A549 (cell line): ENCODE measurements around the gene HP. TPM values are rescaled to one million over a fixed set of nuclear protein-coding genes. Genes with fewer than 3 reads are reported as not detected.
A peak's percentile ranks its signal among the peaks of the same experiment; 100 is the strongest.

Source experiments
- ATAC-seq, 2 experiments: fragments of 200-7000 bp in 1 of 2; fragments of >200 bp in 1 of 2; cut with Nextera tagmentation in 1 of 2; cut with Tn5 transposase in 1 of 2; 3 replicates each; pipeline versions ENCODE4 v1.8.0 to v1.9.1; 2018 to 2020; ENCODE audit warnings: mild to moderate bottlenecking in 1 of 2, moderate library complexity in 1 of 2
- CTCF ChIA-PET: fragments of 300-600 bp; sonication (Branson Sonifier 250); formaldehyde crosslinking; extraction: SDS; loops from one replicate; lab custom pipeline; 2021; ENCODE audit warnings: antibody characterized with exemption, inconsistent platforms; lab: Yijun Ruan, JAX
- POLR2A ChIA-PET: fragments of 350-600 bp; formaldehyde crosslinking; extraction: SDS; loops from one replicate; lab custom pipeline; 2021; ENCODE audit warnings: antibody characterized with exemption, inconsistent platforms; lab: Yijun Ruan, JAX
- DNase-seq, 2 experiments: peaks; one replicate each; pipeline versions ENCODE4 v3.0.0 to v3.0.0-alpha.2; 2011 to 2016; ENCODE audit warnings: low read depth in 1 of 2, low spot score in 1 of 2
- FAIRE-seq: peaks from 2 replicates; lab custom pipeline; 2011; peaks lifted over from hg19 to GRCh38; lab: Jason Lieb, UNC
- H3K27ac ChIP-seq, 2 experiments: fragments of >200 bp; sonication (Bioruptor Twin); formaldehyde crosslinking; 3 replicates each; pipeline ENCODE4 v1.5.1; 2016 to 2017
- H3K4me1 ChIP-seq: fragments of >200 bp; sonication (Bioruptor Twin); formaldehyde crosslinking; 3 replicates; pipeline ENCODE4 v1.6.1; 2016
- H3K4me2 ChIP-seq: fragments of >200 bp; sonication (Bioruptor Twin); formaldehyde crosslinking; 3 replicates; pipeline ENCODE4 v1.6.1; 2016
- H3K4me3 ChIP-seq: fragments of >200 bp; sonication (Bioruptor Twin); formaldehyde crosslinking; 3 replicates; pipeline ENCODE4 v1.5.1; 2016
- H3K9me3 ChIP-seq: fragments of >200 bp; sonication (Bioruptor Twin); formaldehyde crosslinking; 3 replicates; pipeline ENCODE4 v1.6.1; 2016
- BCL3 ChIP-seq: fragments of >200 bp; sonication (Bioruptor Twin); formaldehyde crosslinking; IDR thresholded peaks from 3 replicates; pipeline ENCODE4 v1.6.1; 2016
- CBX8 ChIP-seq: fragments of 200-600 bp; sonication (generic); IDR thresholded peaks from 2 replicates; pipeline ENCODE4 v1.6.1; 2016
- CHD4 ChIP-seq: fragments of 200-600 bp; sonication (generic); IDR thresholded peaks from 2 replicates; pipeline ENCODE4 v1.6.1; 2016; ENCODE audit warnings: antibody characterized with exemption, mild to moderate bottlenecking, borderline replicate concordance
- EHMT2 ChIP-seq: fragments of 200-600 bp; sonication (generic); IDR thresholded peaks from 2 replicates; pipeline ENCODE4 v1.6.1; 2016; ENCODE audit warnings: antibody characterized with exemption, low read depth, mild to moderate bottlenecking, moderate library complexity
- FOSL2 ChIP-seq, 2 experiments: fragments of 450-650 bp in 1 of 2; fragments of >200 bp in 1 of 2; sonication (Bioruptor Twin) in 1 of 2; formaldehyde crosslinking; IDR thresholded peaks; 2 replicates each; pipeline versions ENCODE4 v1.5.0 to v1.6.1; 2016 to 2020; ENCODE audit warnings: mild to moderate bottlenecking in 1 of 2, moderate library complexity in 1 of 2
- FOXS1 ChIP-seq: fragments of 250-450 bp; sonication (Bioruptor Pico); IDR thresholded peaks from 2 replicates; pipeline ENCODE4 v1.5.0; 2020; ENCODE audit warnings: mild to moderate bottlenecking, moderate library complexity
- HDAC2 ChIP-seq: fragments of 200-600 bp; sonication (generic); IDR thresholded peaks from 2 replicates; pipeline ENCODE4 v1.6.1; 2016
- HMGXB4 ChIP-seq: fragments of 250-450 bp; sonication (Bioruptor Pico); IDR thresholded peaks from 2 replicates; pipeline ENCODE4 v1.5.0; 2021; ENCODE audit warnings: mild to moderate bottlenecking, moderate library complexity, borderline replicate concordance
- JUN ChIP-seq, 2 experiments: fragments of >200 bp; sonication (Bioruptor Twin); formaldehyde crosslinking; IDR thresholded peaks; 2 replicates in 1 of 2; 3 replicates in 1 of 2; pipeline ENCODE4 v1.6.1; 2016 to 2017
- MAFK ChIP-seq: fragments of 450-650 bp; IDR thresholded peaks from 2 replicates; pipeline ENCODE4 v1.6.1; 2014; ENCODE audit not compliant: partially characterized antibody
- NFE2L2 ChIP-seq: fragments of 150-350 bp; conservative IDR thresholded peaks from 2 replicates; pipeline ENCODE4 v1.6.1; 2014; ENCODE audit warnings: low read length
- PHF8 ChIP-seq: fragments of 200-600 bp; sonication (generic); IDR thresholded peaks from 2 replicates; pipeline ENCODE4 v1.6.1; 2016; ENCODE audit warnings: low read depth, mild to moderate bottlenecking, antibody characterized with exemption, moderate library complexity, borderline replicate concordance
- POLR2A ChIP-seq: IDR thresholded peaks from 2 replicates; pipeline ENCODE4 v1.6.1; 2012; ENCODE audit warnings: mild to moderate bottlenecking, low read length
- POLR2AphosphoS2 ChIP-seq: conservative IDR thresholded peaks from 2 replicates; pipeline ENCODE4 v1.6.1; 2012; ENCODE audit warnings: low read length, improper control_type of control experiment, inconsistent platforms
- RARB ChIP-seq: fragments of 250-450 bp; sonication (Bioruptor Pico); IDR thresholded peaks from 2 replicates; pipeline ENCODE4 v1.8.0; 2021; ENCODE audit warnings: mild to moderate bottlenecking, moderate library complexity
- TFCP2L1 ChIP-seq: fragments of 250-450 bp; sonication (Bioruptor Pico); IDR thresholded peaks from 2 replicates; pipeline ENCODE4 v1.5.0; 2021; ENCODE audit warnings: mild to moderate bottlenecking
- TP53 ChIP-seq: fragments of 250-450 bp; sonication (Bioruptor Pico); IDR thresholded peaks from 2 replicates; pipeline ENCODE4 v1.5.0; 2021; ENCODE audit warnings: mild to moderate bottlenecking, moderate library complexity
- ZC3H11A ChIP-seq: fragments of 450-650 bp; IDR thresholded peaks from 2 replicates; pipeline ENCODE4 v1.6.1; 2014; ENCODE audit warnings: antibody characterized with exemption, mild to moderate bottlenecking
- WGBS: methylation state at CpG from one replicate; pipeline ENCODE4 v1.1.6; 2017; ENCODE audit errors: missing lambda C conversion rate; 5-methylcytosine and 5-hydroxymethylcytosine counted together
- polyA plus RNA-seq, 4 experiments: library from polyadenylated mRNA; depleted of rRNA in 3 of 4; stranded (reverse); fragments of >200 nt; fragmentation: RNase III in 1 of 4; extraction: RNeasy Plus Mini Kit Qiagen cat#74134 plus additional on column Dnase treatment in 1 of 4; gene quantifications; 2 replicates in 3 of 4; 3 replicates in 1 of 4; pipeline ENCODE4 v1.2.3, GENCODE V29; 2011 to 2017
- TF ChIP-seq, protein P1 (sequence below): IDR thresholded peaks from 2 replicates; pipeline ENCODE4 v1.6.1; 2012
- TF ChIP-seq, protein P2 (sequence below): fragments of 200-600 bp; sonication (generic); IDR thresholded peaks from 2 replicates; pipeline ENCODE4 v1.6.1; 2016; ENCODE audit warnings: antibody characterized with exemption, mild to moderate bottlenecking, moderate library complexity

The HP gene
- polyA plus RNA-seq, 2 of the 4 experiments (the other 2 are of a cell fraction), result 0.23 TPM; not detected in 1

- no peak overlapping the region for H3K4me3 ChIP-seq
- FAIRE-seq (no peak), ATAC-seq (no peak; a peak in 2 of 6 replicates), DNase-seq (no peak)
- 42% methylated on average over 6 of the region's 6 CpGs for WGBS
- ChIA-PET CTCF (interaction anchor here (1.2 kb wide), 1 partner anchor 58 kb away, joined by 3 read pairs; no protein-coding TSS in a partner anchor), POLR2A (no interaction called here)
- peak overlapping the region; percentile 45 to 75; a peak in 5 of 6 replicates for H3K27ac ChIP-seq
- H3K4me2 ChIP-seq, result peak overlapping the region; percentile 26; the same call in 2 of the 3 replicates
- H3K9me3 ChIP-seq, result no peaks in the 10 kb centered on the region
- H3K4me1 ChIP-seq, result peaks cover 19% of the 10 kb centered on the region
- TF ChIP-seq MAFK (peak; percentile 93), NFE2L2 (peak; percentile 90), BCL3 (no peak)
These were observed 29.4 kb upstream of the HP start for GRCh38 chr16:72024862-72025382.

GRCh38 chr16:72025404-72026114 is 28.7 kb upstream of the HP start:
- FAIRE-seq (no peak), ATAC-seq (peak; percentile 31; a peak in 2 of 6 replicates), DNase-seq (no peak)
- H3K27ac ChIP-seq, result peak overlapping the region; percentile 45 to 75; a peak in 5 of 6 replicates
- 95% methylated on average over 19 of the region's 19 CpGs for WGBS
- TF ChIP-seq ZC3H11A (no peak), POLR2AphosphoS2 (no peak), EHMT2 (no peak), HMGXB4 (CRISPR knock-in tag) (no peak), HDAC2 (no peak), CHD4 (no peak), FOXS1 (CRISPR knock-in tag) (no peak), TP53 (CRISPR knock-in tag) (no peak), PHF8 (no peak), CBX8 (no peak)
- CTCF ChIA-PET, result interaction anchor here (0.6 to 1.2 kb wide), 2 partner anchors 57 to 181 kb away, joined by 3 read pairs; no protein-coding TSS in a partner anchor
- POLR2A ChIA-PET, result no interaction called here
- H3K9me3 ChIP-seq, result no peaks in the 10 kb centered on the region
- H3K4me3 ChIP-seq, result no peak overlapping the region
- peaks cover 19% of the 10 kb centered on the region for H3K4me1 ChIP-seq
- 0 out of 3 replicates have a peak overlapping the region, but pooled peaks have one; percentile 26 for H3K4me2 ChIP-seq

DNA sequence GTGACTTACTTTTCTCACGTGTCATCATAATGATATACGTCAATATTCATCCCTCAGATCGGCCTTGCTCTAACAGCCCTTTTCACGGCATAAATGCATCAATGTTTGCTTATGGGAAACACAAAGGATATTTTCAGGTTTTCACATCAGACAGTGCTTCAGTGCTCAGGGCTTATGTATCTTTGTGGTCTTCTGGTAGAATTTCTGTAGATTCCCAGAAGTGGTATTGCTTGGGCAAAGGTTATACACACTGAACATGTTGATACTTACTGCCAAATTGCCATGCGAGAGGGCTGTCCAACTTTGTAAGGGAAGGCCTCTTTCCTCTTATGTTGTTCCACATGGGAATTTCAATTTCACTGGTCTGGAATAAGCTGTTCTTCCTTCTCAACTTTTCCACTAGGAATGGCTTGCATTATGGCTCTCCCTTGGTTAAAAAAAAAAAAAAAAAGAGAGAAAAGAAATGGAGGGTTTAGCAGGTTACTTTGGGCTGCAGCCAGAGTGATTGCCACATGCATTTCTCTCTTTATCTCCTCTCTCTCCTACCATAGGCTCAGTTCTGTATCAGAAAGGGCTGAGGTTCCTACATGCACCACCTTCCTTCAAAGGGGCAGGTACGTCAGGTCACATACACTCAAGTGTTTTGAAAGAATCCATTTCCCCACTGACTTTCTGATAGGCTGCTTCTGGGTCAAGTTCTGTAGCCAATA is 26.5 kb upstream of the HP start:
- no peak overlapping the region for H3K4me2 ChIP-seq
- no peak overlapping the region for H3K27ac ChIP-seq
- peaks cover 19% of the 10 kb centered on the region for H3K4me1 ChIP-seq
- H3K4me3 ChIP-seq, result no peak overlapping the region
- ATAC-seq (no peak), DNase-seq (no peak), FAIRE-seq (no peak)
- POLR2A ChIA-PET, result no interaction called here
- CTCF ChIA-PET, result interaction anchor here (0.7 kb wide), 1 partner anchor 20 kb away, joined by 4 read pairs; no protein-coding TSS in a partner anchor
- WGBS, result 87% methylated on average over 6 of the region's 6 CpGs
- no peaks in the 10 kb centered on the region for H3K9me3 ChIP-seq
- TF ChIP-seq, protein P1, sequence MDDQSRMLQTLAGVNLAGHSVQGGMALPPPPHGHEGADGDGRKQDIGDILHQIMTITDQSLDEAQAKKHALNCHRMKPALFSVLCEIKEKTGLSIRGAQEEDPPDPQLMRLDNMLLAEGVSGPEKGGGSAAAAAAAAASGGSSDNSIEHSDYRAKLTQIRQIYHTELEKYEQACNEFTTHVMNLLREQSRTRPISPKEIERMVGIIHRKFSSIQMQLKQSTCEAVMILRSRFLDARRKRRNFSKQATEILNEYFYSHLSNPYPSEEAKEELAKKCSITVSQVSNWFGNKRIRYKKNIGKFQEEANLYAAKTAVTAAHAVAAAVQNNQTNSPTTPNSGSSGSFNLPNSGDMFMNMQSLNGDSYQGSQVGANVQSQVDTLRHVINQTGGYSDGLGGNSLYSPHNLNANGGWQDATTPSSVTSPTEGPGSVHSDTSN, result no peak
- TF ChIP-seq POLR2A (no peak), FOSL2 (IDR thresholded peaks at IDR 0.05) (no peak), FOSL2 (CRISPR knock-in tag; IDR thresholded peaks at IDR 0.05) (no peak), TFCP2L1 (CRISPR knock-in tag) (no peak), JUN (IDR thresholded peaks at IDR 0.05) (no peak), POLR2AphosphoS2 (no peak), RARB (no peak), HMGXB4 (CRISPR knock-in tag) (no peak)
- TF ChIP-seq, protein P2, sequence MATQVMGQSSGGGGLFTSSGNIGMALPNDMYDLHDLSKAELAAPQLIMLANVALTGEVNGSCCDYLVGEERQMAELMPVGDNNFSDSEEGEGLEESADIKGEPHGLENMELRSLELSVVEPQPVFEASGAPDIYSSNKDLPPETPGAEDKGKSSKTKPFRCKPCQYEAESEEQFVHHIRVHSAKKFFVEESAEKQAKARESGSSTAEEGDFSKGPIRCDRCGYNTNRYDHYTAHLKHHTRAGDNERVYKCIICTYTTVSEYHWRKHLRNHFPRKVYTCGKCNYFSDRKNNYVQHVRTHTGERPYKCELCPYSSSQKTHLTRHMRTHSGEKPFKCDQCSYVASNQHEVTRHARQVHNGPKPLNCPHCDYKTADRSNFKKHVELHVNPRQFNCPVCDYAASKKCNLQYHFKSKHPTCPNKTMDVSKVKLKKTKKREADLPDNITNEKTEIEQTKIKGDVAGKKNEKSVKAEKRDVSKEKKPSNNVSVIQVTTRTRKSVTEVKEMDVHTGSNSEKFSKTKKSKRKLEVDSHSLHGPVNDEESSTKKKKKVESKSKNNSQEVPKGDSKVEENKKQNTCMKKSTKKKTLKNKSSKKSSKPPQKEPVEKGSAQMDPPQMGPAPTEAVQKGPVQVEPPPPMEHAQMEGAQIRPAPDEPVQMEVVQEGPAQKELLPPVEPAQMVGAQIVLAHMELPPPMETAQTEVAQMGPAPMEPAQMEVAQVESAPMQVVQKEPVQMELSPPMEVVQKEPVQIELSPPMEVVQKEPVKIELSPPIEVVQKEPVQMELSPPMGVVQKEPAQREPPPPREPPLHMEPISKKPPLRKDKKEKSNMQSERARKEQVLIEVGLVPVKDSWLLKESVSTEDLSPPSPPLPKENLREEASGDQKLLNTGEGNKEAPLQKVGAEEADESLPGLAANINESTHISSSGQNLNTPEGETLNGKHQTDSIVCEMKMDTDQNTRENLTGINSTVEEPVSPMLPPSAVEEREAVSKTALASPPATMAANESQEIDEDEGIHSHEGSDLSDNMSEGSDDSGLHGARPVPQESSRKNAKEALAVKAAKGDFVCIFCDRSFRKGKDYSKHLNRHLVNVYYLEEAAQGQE, result no peak
